ENCODE measurements around the gene NSMCE1.

The NSMCE1 gene, protein sequence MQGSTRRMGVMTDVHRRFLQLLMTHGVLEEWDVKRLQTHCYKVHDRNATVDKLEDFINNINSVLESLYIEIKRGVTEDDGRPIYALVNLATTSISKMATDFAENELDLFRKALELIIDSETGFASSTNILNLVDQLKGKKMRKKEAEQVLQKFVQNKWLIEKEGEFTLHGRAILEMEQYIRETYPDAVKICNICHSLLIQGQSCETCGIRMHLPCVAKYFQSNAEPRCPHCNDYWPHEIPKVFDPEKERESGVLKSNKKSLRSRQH

DNA sequence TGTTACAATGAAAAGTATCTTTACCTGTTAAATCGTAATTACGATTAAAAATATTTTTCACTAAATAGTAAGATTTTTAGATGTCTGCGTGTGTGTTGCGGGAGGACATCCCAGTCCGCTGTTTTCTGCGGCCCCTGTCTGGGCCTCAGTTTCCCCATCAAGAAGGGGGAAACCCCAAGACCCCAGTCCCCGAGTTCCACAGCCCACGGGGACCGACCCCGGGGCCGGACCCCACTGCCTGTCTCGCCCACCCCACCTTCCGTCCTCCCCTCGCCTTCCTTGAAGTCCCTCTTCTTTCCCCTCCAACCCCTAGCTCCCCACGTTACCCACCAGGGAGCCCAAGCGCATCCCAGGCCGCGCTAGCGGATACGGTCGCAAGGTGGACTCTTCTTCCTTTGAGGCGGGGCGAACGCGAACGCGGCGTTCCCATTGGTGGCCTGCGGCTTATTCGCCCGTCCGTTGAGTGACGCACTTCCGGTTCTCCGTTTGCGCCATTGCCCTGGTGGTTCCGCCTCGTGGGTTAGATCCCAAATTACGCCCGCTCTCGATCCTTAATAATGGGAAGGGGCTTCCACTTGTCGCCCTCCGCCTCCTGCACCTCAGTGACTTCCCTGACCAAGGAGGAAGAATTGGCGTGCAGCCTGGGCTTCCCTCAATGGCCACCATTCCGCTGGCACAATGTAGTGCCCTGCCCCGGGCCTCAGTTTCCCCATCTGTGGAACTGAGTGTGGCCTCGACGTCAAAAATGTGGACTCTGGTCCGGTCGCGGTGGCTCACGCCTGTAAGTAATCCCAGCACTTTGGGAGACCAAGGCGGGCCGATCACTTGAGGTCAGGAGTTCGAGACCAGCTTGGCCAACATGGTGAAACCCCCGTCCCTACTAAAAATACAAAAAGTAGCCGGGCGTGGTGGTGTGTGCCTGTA lies at the start of gene NSMCE1:
NSMCE1 (minus strand) TSS at position 397 of the 924 bp plus-strand sequence. CDS start 11,202 bp downstream, outside the sequence.
- peak; percentile 96 for DNase-seq

DNA sequence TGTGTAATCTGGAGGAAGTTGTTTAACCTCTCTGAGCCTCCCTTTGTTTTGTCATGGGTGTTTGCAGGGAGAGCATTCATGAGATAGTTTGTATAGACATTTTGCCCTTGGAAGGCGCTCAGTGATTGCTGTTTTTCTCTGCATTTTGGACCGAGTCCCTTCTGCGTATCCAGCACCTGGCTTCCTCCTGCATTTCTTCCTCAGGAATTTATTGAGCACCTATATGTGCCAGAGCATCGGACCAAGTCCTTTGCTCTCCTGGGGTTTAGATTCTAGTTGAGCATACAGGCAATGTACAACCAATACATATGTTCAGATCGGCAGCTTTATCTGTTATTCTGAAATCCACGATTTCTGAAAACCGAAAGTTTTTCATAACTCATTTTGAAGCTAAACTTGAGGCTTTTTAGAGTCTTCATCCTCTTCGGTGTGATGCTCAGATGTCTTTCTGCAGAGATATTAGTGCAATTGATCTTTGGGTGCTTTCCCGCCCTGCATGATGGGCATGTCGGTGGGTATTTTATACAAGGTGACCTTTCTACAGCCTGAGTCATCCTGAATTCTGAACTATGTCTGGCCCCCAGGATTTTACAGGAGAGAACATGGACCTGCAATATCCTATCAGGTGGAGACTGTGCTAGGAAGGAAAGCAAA lies 49.3 kb upstream of the NSMCE1 start:
- no peak for DNase-seq

DNA sequence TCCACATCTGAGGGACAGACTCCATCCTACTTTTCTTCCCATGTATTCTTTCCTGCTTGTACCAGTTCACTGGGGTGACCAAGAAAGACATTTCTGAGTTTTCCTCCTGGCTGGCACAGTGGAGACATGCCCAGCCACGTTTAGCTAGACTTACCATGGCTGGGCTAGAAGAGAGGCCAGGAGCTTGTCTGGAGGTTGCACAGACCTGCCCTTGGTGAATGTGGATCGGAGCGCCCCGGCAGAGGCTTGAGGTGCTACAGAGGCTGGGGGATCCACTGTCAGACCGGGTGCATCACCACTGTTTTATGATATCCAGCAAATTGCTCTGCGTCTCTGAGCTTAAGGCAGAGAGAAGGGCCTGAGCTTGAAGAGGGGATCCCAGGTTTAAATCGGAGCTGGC lies 48.7 kb upstream of the NSMCE1 start:
- DNase-seq, result no peak

DNA sequence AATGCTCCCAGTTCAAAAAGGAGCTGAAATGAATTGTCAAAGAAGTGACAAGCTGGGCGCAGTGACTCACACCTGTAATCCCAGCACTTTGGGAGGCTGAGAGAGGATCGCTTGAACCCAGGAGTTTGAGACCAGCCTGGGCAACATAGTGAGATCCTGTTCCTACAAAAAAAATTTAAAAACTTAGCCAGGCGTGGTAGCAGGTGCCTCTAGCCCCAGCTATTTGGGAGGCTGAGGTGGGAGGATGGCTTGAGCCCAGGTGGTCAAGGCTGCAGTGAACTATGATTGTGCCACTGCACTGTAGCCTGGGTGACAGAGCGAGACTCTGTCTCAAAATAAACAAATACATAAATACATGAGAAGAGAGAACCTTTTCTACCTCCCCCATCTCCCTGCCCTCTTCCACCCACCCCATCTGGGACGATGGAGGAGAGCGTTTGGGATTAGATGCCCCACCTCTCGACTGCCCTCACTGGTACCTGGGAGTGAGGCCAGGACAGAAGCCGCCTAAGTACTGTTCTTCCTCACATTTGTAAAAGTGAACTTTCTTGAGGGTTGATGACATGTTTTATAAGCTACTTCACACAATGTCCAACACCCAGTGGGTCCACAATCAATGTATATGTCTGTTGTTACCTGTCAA lies 47.6 kb upstream of the NSMCE1 start:
- no peak for DNase-seq

DNA sequence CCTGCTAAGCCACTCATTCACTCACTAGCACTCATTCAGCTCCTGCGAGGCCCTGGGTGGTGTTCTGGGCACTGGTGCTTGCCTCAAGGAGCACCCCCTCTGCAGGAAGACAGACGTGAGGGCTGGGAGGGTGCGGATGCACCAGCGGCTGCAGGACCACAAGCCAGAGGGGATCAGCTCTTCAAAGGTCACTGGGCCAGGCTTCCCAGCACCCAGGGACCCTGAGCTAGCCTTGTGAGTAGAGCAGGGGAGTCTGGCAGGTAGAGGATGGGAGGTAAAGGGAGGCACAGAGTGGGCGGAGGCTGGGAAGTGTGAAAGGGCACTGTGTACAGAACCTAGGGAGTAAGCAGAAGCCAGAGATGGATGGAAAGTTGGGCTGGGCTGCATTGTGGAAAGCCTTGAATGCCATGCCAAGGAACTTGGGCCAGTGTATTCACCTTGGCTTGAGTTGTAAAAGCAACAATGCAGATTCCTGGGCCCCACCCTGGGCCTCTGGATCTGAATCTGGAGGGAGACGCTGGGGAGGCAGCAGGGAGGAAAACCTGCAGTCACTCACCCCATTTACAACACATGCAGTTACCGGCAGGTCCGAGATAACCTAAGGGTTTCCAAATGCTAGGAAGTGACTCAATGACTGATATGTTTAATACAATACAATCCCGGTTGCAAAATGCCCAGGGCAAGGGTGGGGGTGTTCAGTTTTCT lies 46.9 kb upstream of the NSMCE1 start:
- peak; percentile 55 for DNase-seq

DNA sequence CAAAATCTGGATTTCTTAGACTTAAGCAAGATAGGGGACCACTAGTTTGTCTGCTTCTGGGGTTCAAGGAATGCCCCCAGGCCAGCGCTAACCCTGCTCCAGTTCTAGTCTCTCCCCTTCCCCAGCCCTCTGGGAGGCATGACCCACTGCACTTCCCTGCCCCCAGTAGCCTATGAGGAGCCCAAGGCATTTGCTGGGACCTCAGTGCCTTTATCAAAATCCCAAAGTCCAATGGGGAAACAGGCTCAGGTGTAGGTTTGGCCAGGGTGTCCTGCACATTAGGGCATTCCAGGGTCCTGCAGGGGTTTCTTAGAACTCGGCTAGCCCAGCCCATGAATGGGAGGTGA lies 46.4 kb upstream of the NSMCE1 start:
- no peak for DNase-seq

DNA sequence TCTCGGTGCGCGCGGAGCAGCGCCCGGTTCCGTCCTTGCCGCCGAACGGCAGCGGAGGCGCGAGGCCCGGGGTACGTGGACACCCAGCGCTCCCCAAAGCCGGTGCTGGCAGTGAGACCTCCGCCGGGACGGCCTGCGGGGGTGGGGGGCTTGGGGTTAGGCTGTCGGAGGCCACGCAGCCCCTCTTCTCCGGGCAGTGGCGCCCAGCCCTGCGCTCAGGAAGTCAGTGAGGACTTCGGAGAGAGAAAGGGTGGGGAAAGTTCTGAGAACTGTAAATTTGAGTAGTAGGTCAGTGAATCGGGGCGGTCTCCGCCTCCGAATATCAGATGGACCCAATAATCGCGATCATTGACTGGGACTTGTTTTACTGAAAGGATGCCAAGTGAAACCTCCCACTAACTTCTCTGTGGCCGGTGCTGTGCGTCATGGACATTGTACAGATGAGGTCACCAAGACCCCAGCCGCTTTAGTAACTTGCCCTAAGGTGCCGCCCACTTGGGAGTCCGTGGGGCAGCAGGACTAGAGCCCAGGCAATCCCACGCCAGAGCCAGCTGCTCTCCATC lies 45.7 kb upstream of the NSMCE1 start:
- peak; percentile 65 for DNase-seq

DNA sequence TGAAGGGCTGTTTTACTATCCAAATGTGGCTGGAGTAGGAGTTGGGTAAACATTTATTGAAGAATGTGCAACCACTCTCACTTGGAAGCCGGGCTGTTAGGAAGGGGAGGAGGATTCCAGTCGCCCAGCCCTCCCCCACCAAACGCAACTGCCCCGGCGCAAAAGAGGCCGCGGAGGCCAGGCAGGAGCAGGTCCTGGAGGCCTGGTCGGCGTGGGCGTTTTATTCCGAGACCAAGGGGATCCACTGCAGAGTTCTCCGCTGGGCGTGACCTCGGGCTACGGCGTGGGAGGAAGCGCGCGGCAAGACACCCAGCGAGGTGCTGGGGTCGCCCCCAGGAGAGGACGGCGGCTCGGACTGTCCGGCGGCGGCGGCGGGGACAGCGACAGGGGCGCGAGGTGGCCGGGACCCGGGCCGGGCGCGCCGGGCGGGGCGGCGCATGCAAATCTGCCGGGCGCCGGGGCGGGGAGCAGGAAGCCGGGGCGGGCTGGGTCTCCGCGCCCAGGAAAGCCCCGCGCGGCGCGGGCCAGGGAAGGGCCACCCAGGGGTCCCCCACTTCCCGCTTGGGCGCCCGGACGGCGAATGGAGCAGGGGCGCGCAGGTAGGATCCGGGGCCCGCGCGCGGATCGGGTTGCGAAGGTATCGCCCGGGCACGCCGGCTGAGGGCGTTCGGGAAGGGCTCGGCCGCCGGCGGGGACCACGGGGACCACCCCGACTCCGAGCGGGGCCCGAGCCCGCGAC lies 45.0 kb upstream of the NSMCE1 start, which contains the start of gene IL4R:
IL4R (plus strand) TSS at position 553 of the 739 bp plus-strand sequence. CDS start 26,230 bp downstream, outside the sequence.
- peak; percentile 64 for DNase-seq

DNA sequence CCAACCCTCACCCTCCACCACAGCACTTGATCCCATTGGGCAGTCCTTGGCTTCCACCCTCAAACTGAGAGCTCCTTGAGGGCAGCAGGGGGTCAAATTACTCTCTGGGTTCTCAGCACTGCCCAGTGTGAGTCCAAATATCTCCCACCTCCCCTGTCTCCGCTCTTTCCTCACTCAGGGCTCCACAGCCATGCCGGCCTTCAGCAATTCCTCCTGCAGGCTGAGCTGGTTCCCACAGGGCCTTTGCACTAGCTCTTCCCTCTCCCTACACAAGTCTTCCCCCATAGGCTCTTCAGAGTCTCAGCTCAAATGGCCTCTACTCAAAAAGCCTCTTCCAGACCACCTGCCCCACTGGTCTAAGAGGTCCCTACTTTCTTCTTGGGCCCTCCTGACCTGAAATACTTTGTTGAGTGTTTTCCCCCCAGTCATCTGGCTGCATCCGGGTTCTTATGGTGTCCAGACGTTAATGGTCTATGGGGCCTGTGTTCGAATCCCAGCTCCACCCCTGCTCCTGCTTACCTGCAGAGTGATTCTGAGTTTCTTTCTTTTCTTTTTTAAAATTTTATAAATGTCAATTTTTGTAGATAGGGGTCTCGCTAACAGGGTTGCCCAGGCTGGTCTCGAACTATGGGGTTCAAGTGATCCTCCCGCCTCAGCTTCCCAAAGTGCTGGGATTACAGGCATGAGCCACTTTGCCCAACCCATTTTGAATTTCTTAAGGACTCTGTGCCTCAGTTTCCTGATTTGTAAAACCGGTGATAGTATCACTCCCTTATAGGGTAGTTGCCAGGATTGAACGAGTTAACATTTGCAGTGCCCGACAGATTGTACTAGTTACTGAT lies 44.2 kb upstream of the NSMCE1 start:
- DNase-seq, result no peak

DNA sequence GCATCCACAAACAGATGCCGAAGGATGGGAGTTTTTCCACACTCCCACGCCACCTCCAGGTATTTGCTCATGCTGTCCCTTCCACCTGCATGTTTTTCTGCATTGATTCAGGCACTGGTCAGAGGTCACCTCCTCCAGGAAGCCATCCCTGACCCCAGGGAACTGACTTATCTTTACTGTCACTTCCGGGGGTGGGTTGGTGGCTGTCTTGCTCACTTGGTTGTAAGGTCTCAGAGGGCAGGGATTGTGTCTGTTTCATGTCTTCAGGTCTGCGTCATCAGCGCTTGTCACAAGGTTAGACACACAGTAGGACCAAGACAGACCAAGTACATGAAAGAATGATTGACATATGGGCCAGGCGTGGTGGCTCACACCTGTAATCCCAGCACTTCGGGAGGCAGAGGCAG lies 43.3 kb upstream of the NSMCE1 start:
- DNase-seq, result no peak

DNA sequence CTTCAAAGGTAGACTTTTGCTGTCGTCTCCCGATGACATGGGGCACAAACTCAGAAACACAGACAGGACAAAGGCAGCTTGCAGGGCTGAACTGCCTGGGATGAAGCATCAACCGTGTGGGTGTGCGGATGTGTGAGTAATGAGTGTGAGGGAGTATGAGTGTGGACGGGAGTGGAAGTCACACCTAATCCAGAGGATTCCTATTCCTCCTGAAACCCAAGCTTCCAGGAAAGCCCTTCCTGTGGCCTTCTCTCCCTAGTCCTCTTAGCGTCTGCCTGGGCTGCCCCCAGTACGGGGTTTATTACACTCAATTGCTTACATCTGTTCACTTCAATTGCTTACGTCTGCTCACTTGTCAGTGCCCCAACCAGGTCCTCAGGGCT lies 42.9 kb upstream of the NSMCE1 start:
- DNase-seq, result no peak

DNA sequence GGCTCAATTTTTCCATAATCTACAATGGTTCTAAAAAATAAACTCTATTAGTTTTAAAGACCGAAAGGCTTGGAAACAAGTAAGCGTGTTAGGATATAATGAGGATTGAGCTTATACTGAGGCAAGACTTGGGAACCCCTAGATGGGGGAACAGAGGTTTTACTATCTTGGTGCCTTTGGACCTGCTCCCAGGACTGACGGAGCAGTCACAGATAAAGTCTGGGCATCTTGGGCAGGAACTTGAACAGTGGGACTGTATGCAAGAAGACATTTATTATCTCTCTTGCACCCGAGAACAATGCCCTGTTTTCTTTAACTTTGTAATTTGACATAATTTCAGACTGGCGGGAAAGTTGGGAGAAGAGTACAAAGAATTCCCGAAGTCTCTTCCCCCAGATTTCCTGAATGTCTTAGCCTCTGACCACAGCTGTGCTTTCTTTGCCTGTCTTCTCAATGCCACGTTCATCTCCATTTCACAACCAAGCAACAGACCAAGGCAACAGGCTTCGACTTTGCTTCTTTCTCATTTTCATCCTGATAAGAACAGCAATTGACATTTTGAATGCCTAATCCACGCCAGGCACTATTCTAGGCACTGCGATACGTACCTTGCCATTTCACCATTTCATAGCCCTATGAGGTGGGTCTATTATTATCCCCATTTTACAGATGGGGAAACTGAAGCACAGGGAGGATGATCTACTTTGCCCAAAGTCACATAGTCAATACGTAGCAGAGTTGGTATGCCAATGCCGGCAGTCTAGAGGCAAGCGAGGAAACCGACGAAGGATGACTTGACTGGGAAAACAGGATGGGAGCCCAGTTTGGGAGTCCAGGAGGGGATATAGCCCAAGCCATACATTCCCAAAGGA lies 42.2 kb upstream of the NSMCE1 start:
- no peak for DNase-seq

DNA sequence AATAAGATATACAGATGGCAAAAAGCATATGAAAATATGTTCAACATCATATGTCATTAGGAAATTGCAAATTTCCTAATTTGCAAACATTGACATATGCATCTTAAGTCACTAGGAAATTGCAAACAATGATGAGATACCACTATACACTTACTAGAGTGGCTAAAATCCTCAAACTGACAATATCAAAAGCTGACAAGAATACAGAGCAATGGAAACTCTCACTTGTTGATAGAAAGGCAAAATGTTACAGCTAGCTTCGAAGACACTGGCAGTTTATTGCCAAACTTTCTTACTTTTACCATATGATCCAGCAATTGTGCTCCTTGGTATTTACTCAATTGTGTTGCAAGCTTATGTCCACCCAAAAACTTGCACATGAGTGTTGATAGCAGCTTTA lies 40.2 kb upstream of the NSMCE1 start:
- DNase-seq, result no peak

DNA sequence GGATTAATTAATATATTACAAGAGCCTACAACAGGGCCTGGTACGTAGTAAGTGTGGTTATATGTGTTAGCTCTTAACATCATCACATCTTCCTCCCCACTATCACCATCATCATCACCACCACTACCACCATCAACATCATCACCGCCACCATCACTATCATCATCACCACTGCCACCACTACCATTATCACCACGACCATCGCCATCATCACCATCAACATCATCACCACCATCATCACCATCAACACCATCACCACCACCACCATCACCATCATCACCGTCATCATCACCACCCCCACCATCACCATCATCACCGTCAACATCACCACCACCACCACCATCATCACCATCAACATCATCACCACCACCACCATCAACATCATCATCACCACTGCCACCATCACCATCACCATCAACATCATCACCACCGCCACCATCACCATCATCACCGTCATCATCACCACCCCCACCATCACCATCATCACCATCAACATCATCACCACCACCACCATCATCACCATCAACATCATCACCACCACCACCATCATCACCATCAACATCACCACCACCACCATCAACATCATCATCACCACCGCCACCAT lies 37.4 kb upstream of the NSMCE1 start:
- no peak for DNase-seq

DNA sequence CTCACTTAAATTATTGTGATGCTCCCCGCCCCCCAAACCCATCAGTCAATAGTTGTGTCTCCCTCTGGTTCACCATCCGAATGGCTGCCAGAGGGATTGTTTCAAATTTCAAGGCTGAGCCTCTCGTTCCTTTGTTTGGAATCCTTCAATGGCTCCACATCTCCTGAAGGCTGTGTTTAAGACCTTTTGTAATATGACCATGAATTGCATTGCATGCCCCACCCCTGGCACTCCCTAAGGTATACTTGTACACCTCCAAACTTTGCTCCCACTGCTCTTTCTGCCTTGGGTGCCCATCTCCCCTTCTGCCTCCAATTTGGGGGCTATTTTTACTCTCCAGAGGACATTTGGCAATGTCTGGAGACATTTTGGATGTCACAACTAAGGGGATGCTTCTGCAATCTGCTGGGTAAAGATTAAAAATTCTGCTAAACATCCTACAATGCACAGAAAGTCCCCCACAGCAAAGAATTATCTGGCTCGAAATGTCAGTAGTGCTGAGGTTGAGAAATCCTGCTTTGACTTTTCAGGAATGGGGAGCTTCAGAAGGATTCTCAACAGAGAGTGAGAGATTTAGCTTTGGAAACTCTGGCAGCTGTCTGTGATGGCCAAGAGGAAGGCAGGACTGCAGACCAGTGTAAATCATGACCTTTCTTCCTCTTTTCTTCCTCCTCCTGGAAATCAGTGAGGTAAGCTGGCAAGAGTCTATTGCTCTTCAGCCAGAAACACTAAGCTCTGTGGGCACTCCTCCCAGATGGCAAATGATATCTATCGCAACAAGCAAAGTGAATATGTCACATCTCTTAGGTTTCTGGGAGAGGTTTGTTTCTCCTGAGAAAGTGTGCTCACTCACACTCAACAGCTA lies 36.5 kb upstream of the NSMCE1 start:
- DNase-seq, result no peak

DNA sequence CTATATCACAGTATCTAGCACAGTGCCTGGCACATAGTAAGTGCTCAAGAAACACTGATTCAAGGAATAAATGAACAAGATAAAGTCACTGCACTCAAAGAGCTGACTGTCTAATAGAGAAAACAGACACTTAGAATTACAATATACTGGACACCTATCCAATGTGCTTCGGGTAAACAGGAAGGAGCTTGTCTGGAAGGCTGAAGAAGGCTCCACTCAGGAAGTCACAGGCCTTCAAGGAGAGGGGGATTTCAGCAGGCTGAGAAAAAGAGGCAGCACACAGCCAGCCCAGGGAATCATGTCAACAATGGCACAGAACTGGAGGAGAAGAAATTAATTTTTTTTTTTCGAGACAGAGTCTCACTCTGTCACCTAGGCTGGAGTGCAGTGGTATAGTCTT lies 35.5 kb upstream of the NSMCE1 start:
- no peak for DNase-seq

DNA sequence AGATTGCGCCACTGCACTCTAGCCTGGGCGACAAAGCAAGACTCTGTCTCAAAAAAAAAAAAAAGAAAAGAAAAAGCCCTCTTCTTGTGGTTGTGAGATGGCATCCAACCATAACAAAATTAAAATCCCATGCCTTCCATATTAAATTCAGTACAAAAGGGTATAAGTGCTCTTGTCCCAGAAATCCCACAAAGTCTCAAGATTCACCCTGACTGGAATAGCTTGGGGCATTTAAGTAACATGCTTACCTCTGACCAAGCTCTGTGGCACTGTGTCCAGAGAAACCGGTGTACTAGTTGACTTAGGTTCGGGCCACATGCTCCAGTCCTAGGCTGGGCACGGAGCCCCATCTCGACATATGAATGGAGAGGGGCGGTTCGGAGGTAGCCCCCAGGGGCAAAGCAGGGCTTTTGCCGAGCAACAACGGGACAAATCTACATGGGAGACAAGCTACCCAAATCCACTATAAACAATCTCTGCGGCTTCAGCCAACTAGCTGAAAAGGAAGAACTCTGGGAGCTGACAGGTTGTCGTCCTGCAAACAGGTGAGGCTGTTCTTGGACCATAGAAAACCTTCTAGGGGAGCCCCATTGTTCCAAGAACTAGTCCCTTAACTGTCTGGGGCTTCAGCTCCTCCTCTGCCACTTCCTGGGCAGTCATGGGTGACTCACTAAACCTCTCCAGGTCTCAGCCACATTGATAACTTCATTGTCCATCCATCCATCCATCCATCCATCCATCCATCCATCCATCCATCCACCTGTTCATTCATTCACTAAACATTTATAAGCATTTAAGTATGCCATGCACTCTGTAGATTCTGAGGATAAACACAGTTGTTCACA lies 34.9 kb upstream of the NSMCE1 start:
- DNase-seq, result no peak
